Activated CD4-positive, alpha-beta memory T cell treated with anti-CD3 and anti-CD28 coated beads, Interleukin-2, amount 10 ng/mL, durations not matched to agents 7 days and 5 days (primary cell): ENCODE data around the gene MIR17HG. TPM values are rescaled to one million over a fixed set of nuclear protein-coding genes. Genes with fewer than 3 reads are reported as not detected.
"Not testable (repeated sequence)": the region's sequence is repeated elsewhere in the genome, so short reads cannot be mapped to it uniquely, and the experiment has no call there.

Source experiments
- CTCF ChIA-PET: fragments of 350-600 bp; sonication (Branson Sonifier 250); formaldehyde crosslinking; loops from one replicate; lab custom pipeline; 2021; ENCODE audit warnings: antibody characterized with exemption, inconsistent platforms; lab: Charles Lee
- POLR2A ChIA-PET: fragments of 350-600 bp; sonication (Branson Sonifier 250); formaldehyde crosslinking; loops from one replicate; lab custom pipeline; 2021; ENCODE audit warnings: antibody characterized with exemption; lab: Charles Lee
- DNase-seq: peaks from one replicate; pipeline ENCODE4 v3.0.0-alpha.2; 2020
- H3K27ac Mint-ChIP-seq: one replicate; pipeline ENCODE4 v1.8.0; 2021; ENCODE audit warnings: mild to moderate bottlenecking, mixed read lengths
- H3K27me3 Mint-ChIP-seq: one replicate; pipeline ENCODE4 v1.8.0; 2021; ENCODE audit warnings: mixed read lengths
- H3K36me3 Mint-ChIP-seq: one replicate; pipeline ENCODE4 v1.8.0; 2021; ENCODE audit warnings: low read depth, mixed read lengths
- H3K4me1 Mint-ChIP-seq: one replicate; pipeline ENCODE4 v1.8.0; 2021; ENCODE audit warnings: mixed read lengths
- H3K4me3 Mint-ChIP-seq: one replicate; pipeline ENCODE4 v1.8.0; 2021; ENCODE audit warnings: mild to moderate bottlenecking, mixed read lengths
- H3K9me3 Mint-ChIP-seq: one replicate; pipeline ENCODE4 v1.8.0; 2021; ENCODE audit warnings: mixed read lengths
- total RNA-seq, 2 experiments: library from RNA; stranded (reverse); gene quantifications; one replicate each; pipeline ENCODE4 v1.2.3, GENCODE V29; 2021

MIR17HG gene
- total RNA-seq, 2 experiments from 2014 or later, result 6.7 to 7.7 TPM

- H3K36me3 Mint-ChIP-seq, result no peaks in the 10 kb centered on the region
- no peak overlapping the region for H3K27ac Mint-ChIP-seq
- DNase-seq, result no peak
- peaks cover 13% of the 10 kb centered on the region for H3K4me1 Mint-ChIP-seq
- H3K9me3 Mint-ChIP-seq, result no peaks in the 10 kb centered on the region
- H3K4me3 Mint-ChIP-seq, result no peak overlapping the region
- POLR2A ChIA-PET, result no interaction called here
- peaks cover 21% of the 10 kb centered on the region for H3K27me3 Mint-ChIP-seq
- CTCF ChIA-PET, result no interaction called here
Observed at GRCh38 chr13:91318886-91319285, 28.6 kb upstream of the MIR17HG start.

- peaks cover 15% of the 10 kb centered on the region for H3K4me1 Mint-ChIP-seq
- H3K4me3 Mint-ChIP-seq, result no peak overlapping the region
- ChIA-PET POLR2A (interaction anchor here (0.7 kb wide), 1 partner anchor 27 kb away, joined by 3 read pairs; no protein-coding TSS in a partner anchor), CTCF (no interaction called here)
- no peaks in the 10 kb centered on the region for H3K36me3 Mint-ChIP-seq
- DNase-seq, result no peak
- peaks cover 19% of the 10 kb centered on the region for H3K27me3 Mint-ChIP-seq
- H3K9me3 Mint-ChIP-seq, result no peaks in the 10 kb centered on the region
- H3K27ac Mint-ChIP-seq, result no peak overlapping the region
Observed at GRCh38 chr13:91319996-91320395, 27.5 kb upstream of the MIR17HG start.

GRCh38 chr13:91320990-91321389 lies 26.5 kb upstream of the MIR17HG start:
- peaks cover 17% of the 10 kb centered on the region for H3K27me3 Mint-ChIP-seq
- H3K27ac Mint-ChIP-seq, CTCF ChIA-PET, H3K36me3 Mint-ChIP-seq, H3K4me3 Mint-ChIP-seq, POLR2A ChIA-PET, H3K9me3 Mint-ChIP-seq, DNase-seq: not testable (repeated sequence)
- H3K4me1 Mint-ChIP-seq, result peaks cover 15% of the 10 kb centered on the region

- Mint-ChIP-seq H3K4me1 (peaks cover 15% of the 10 kb centered on the region), H3K4me3 (no peak overlapping the region), H3K9me3 (no peaks in the 10 kb centered on the region), H3K27ac (no peak overlapping the region), H3K36me3 (no peaks in the 10 kb centered on the region), H3K27me3 (peaks cover 13% of the 10 kb centered on the region)
- POLR2A ChIA-PET, result no interaction called here
- DNase-seq, result peak; percentile 46
- CTCF ChIA-PET, result interaction anchor here (1.4 kb wide), 1 partner anchor 11 kb away, joined by 7 read pairs; no protein-coding TSS in a partner anchor
Observed at GRCh38 chr13:91323349-91323748, 24.1 kb upstream of the MIR17HG start.

- ChIA-PET POLR2A (no interaction called here), CTCF (interaction anchor here (0.6 to 1.5 kb wide), 2 partner anchors 14 to 23 kb away, joined by 3 read pairs; no protein-coding TSS in a partner anchor)
- H3K27me3 Mint-ChIP-seq, result peaks cover 15% of the 10 kb centered on the region
- peaks cover 3% of the 10 kb centered on the region for H3K36me3 Mint-ChIP-seq
- H3K27ac Mint-ChIP-seq, result no peak overlapping the region
- H3K4me3 Mint-ChIP-seq, result no peak overlapping the region
- DNase-seq, result no peak
- H3K4me1 Mint-ChIP-seq, result peaks cover 22% of the 10 kb centered on the region
- no peaks in the 10 kb centered on the region for H3K9me3 Mint-ChIP-seq
Observed at GRCh38 chr13:91326146-91326545, 21.3 kb upstream of the MIR17HG start.

GRCh38 chr13:91328726-91329125 lies 18.8 kb upstream of the MIR17HG start:
- Mint-ChIP-seq H3K4me1 (peaks cover 18% of the 10 kb centered on the region), H3K27me3 (peaks cover 15% of the 10 kb centered on the region), H3K4me3 (no peak overlapping the region), H3K36me3 (peaks cover 3% of the 10 kb centered on the region), H3K27ac (no peak overlapping the region), H3K9me3 (peaks cover 3% of the 10 kb centered on the region)
- POLR2A ChIA-PET, result interaction anchor here (1.6 kb wide), 1 partner anchor 18 kb away, joined by 6 read pairs; the partner anchor contains the start of gene MIR17HG
- CTCF ChIA-PET, result no interaction called here
- no peak for DNase-seq

GRCh38 chr13:91329733-91330132 lies 17.8 kb upstream of the MIR17HG start:
- ChIA-PET POLR2A (no interaction called here), CTCF (interaction anchor here (1.3 to 1.9 kb wide), 2 partner anchors 15 to 17 kb away, joined by 3 to 8 read pairs; partner anchors contain the start of gene MIR17HG)
- Mint-ChIP-seq H3K27ac (no peak overlapping the region), H3K4me3 (no peak overlapping the region), H3K9me3 (peaks cover 3% of the 10 kb centered on the region), H3K36me3 (peaks cover 3% of the 10 kb centered on the region), H3K27me3 (peaks cover 15% of the 10 kb centered on the region), H3K4me1 (peaks cover 14% of the 10 kb centered on the region)
- DNase-seq, result no peak

- H3K9me3 Mint-ChIP-seq, result peaks cover 3% of the 10 kb centered on the region
- CTCF ChIA-PET, result interaction anchor here (1.2 to 1.9 kb wide), 5 partner anchors 10 to 18 kb away, joined by 3 to 8 read pairs (median 5); partner anchors contain the start of gene MIR17HG
- peaks cover 15% of the 10 kb centered on the region for H3K27me3 Mint-ChIP-seq
- H3K4me3 Mint-ChIP-seq, result peak overlapping the region; percentile 56
- H3K27ac Mint-ChIP-seq, result peak overlapping the region; percentile 24
- DNase-seq, result no peak
- H3K4me1 Mint-ChIP-seq, result peaks cover 14% of the 10 kb centered on the region
- peaks cover 3% of the 10 kb centered on the region for H3K36me3 Mint-ChIP-seq
- POLR2A ChIA-PET, result interaction anchor here (0.8 to 1.6 kb wide), 2 partner anchors 13 to 16 kb away, joined by 3 to 12 read pairs; partner anchors contain the start of gene MIR17HG
Observed at GRCh38 chr13:91331047-91331915, 16.2 kb upstream of the MIR17HG start.

GRCh38 chr13:91346062-91346461 lies 1.4 kb upstream of the MIR17HG start:
- ChIA-PET CTCF (interaction anchor here (1.4 kb wide), 1 partner anchor 34 kb away, joined by 8 read pairs; no protein-coding TSS in a partner anchor), POLR2A (interaction anchor here (1.2 to 2.6 kb wide), 4 partner anchors 12 to 33 kb away, joined by 4 to 12 read pairs (median 10); no protein-coding TSS in a partner anchor)
- Mint-ChIP-seq H3K4me3 (no peak overlapping the region), H3K9me3 (no peaks in the 10 kb centered on the region), H3K27me3 (peaks cover 4% of the 10 kb centered on the region), H3K36me3 (peaks cover 22% of the 10 kb centered on the region), H3K27ac (peak overlapping the region; percentile 96), H3K4me1 (peaks cover 36% of the 10 kb centered on the region)
- no peak for DNase-seq

- CTCF ChIA-PET, result interaction anchor here (1.4 kb wide), 2 partner anchors 16 to 34 kb away, joined by 8 read pairs; no protein-coding TSS in a partner anchor
Observed at GRCh38 chr13:91346850-91347201, 661 bp upstream of the MIR17HG start.

GRCh38 chr13:91347996-91348905 lies 764 bp downstream of the MIR17HG start:
- H3K27me3 Mint-ChIP-seq, result peaks cover 4% of the 10 kb centered on the region
- H3K9me3 Mint-ChIP-seq, result no peaks in the 10 kb centered on the region
- CTCF ChIA-PET, result no interaction called here
- H3K27ac Mint-ChIP-seq, result peak overlapping the region; percentile 58
- H3K36me3 Mint-ChIP-seq, result peaks cover 37% of the 10 kb centered on the region
- peaks cover 53% of the 10 kb centered on the region for H3K4me1 Mint-ChIP-seq
- peak; percentile 62 for DNase-seq
- H3K4me3 Mint-ChIP-seq, result peak overlapping the region; percentile 92
- POLR2A ChIA-PET, result interaction anchor here (1.2 to 2.6 kb wide), 4 partner anchors 10 to 35 kb away, joined by 3 to 12 read pairs (median 10); no protein-coding TSS in a partner anchor

More at GRCh38 chr13:91346850-91347201, 661 bp upstream of the MIR17HG start:
- peaks cover 4% of the 10 kb centered on the region for H3K27me3 Mint-ChIP-seq
- peak overlapping the region; percentile 96 for H3K27ac Mint-ChIP-seq
- H3K36me3 Mint-ChIP-seq, result peaks cover 29% of the 10 kb centered on the region
- DNase-seq, result peak; percentile 59
- peaks cover 44% of the 10 kb centered on the region for H3K4me1 Mint-ChIP-seq
- POLR2A ChIA-PET, result interaction anchor here (0.8 to 2.6 kb wide), 8 partner anchors 9 to 34 kb away, joined by 3 to 12 read pairs (median 5); no protein-coding TSS in a partner anchor
- H3K4me3 Mint-ChIP-seq, result peak overlapping the region; percentile 92
- H3K9me3 Mint-ChIP-seq, result no peaks in the 10 kb centered on the region

GRCh38 chr13:91348906-91349435 lies 1.5 kb downstream of the MIR17HG start:
- peak overlapping the region; percentile 79 for H3K27ac Mint-ChIP-seq

More at GRCh38 chr13:91348906-91349435, 1.5 kb downstream of the MIR17HG start:
- ChIA-PET CTCF (interaction anchor here (0.6 to 1.2 kb wide), 6 partner anchors 9 to 36 kb away, joined by 3 to 15 read pairs (median 4); no protein-coding TSS in a partner anchor), POLR2A (interaction anchor here (1.2 kb wide), 2 partner anchors 9 to 35 kb away, joined by 3 to 5 read pairs; no protein-coding TSS in a partner anchor)
- H3K27me3 Mint-ChIP-seq, result no peaks in the 10 kb centered on the region
- peaks cover 44% of the 10 kb centered on the region for H3K36me3 Mint-ChIP-seq
- no peaks in the 10 kb centered on the region for H3K9me3 Mint-ChIP-seq
- peaks cover 55% of the 10 kb centered on the region for H3K4me1 Mint-ChIP-seq
- peak overlapping the region; percentile 96 for H3K4me3 Mint-ChIP-seq
- peak; percentile 90 for DNase-seq
